Heart left ventricle (tissue), 13 donors: Measurements from ENCODE around the gene TAF4B.
"Not testable (repeated sequence)": the region's sequence is repeated elsewhere in the genome, so short reads cannot be mapped to it uniquely, and the experiment has no call there.

Experiments
- POLR2A ChIP-seq, 2 donors: fragments of 450-650 bp; IDR thresholded peaks; one replicate each; pipeline ENCODE4 v1.6.1; 2017; ENCODE audit warnings: antibody characterized with exemption in 2 of 2, mild to moderate bottlenecking in 2 of 2, moderate library complexity in 2 of 2
- TF ChIP-seq, protein P1 (sequence below), 12 donors: fragments of 200-600 bp; sonication (generic) in 4 of 12; IDR thresholded peaks; one replicate each; pipeline versions ENCODE4 v1.5.0 to v1.8.0; 2018 to 2022; ENCODE audit warnings: antibody characterized with exemption in 12 of 12, mild to moderate bottlenecking in 5 of 12
- donor health status: ischemic (EF 13 %, LVEDD 7.1; RV severe dilation, severe dysfunction).
- donor health status: DM: no; HTN: yes; CAD: no.
- donor health status: DM: no; HTN: no; CAD: no.
- donor health status: ischemic (EF 25% LVEDD 6.9; RV normal size, moderate dysfunction).
- donor health status: ischemic (EF 25% LVEDD 5.7; RV mildly dilated, moderate dysfunction).
- donor health status: ischemic (EF 35%, LVEDD 5.7; RV mildly dilated, moderate dysfunction).
- donor health status: nonischemic (EF 11% LVEDD 7.7; RV severe dilation, severe dysfunction).
- donor health status: DM: yes; HTN: yes; CAD: no.
- donor health status: PGD.
- donor health status: ischemic (EF 29% LVEDD 5.4; RV normal size, mild dysfunction).
- donor health status: nonischemic (EF 23%, LVEDD 6.1; RV moderate dilation, normal function).

DNA sequence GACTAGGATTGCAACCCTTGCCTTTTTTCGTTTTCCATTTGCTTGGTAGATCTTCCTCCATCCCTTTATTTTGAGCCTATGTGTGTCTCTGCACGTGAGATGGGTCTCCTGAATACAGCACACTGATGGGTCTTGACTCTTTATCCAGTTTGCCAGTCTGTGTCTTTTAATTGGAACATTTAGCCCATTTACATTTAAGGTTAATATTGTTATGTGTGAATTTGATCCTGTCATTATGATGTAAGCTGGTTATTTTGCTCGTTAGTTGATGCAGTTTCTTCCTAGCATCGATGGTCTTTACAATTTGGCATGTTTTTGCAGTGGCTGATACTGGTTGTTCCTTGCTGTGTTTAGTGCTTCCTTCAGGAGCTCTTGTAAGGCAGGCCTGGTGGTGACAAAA lies 16.1 kb downstream of the TAF4B start:
- TF ChIP-seq POLR2A (IDR thresholded peaks at IDR 0.05), result not testable (repeated sequence)
- TF ChIP-seq, protein P1, sequence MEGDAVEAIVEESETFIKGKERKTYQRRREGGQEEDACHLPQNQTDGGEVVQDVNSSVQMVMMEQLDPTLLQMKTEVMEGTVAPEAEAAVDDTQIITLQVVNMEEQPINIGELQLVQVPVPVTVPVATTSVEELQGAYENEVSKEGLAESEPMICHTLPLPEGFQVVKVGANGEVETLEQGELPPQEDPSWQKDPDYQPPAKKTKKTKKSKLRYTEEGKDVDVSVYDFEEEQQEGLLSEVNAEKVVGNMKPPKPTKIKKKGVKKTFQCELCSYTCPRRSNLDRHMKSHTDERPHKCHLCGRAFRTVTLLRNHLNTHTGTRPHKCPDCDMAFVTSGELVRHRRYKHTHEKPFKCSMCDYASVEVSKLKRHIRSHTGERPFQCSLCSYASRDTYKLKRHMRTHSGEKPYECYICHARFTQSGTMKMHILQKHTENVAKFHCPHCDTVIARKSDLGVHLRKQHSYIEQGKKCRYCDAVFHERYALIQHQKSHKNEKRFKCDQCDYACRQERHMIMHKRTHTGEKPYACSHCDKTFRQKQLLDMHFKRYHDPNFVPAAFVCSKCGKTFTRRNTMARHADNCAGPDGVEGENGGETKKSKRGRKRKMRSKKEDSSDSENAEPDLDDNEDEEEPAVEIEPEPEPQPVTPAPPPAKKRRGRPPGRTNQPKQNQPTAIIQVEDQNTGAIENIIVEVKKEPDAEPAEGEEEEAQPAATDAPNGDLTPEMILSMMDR (IDR thresholded peaks at IDR 0.05), result not testable (repeated sequence)
